IMR-90 (cell line): ENCODE measurements around the gene PPP1R9A. TPM values are rescaled to one million over a fixed set of nuclear protein-coding genes. Genes with fewer than 3 reads are reported as not detected.

Experiments
- ATAC-seq: fragments of 200-7000 bp; cut with Tn5 transposase; 2 replicates; pipeline ENCODE4 v1.9.1; 2020; ENCODE audit warnings: low read depth, mild to moderate bottlenecking, moderate library complexity
- BruUV-seq: library from RNA; stranded (reverse); fragments of 400-500 nt; replicated peaks from 2 replicates; lab custom pipeline; 2021; lab: Mats Ljungman, UMichigan
- CTCF ChIA-PET: fragments of 300-600 bp; formaldehyde crosslinking; extraction: SDS; loops from one replicate; lab custom pipeline; 2021; ENCODE audit warnings: antibody characterized with exemption; lab: Yijun Ruan, JAX
- POLR2A ChIA-PET: fragments of 300-600 bp; sonication (Branson Sonifier 250); formaldehyde crosslinking; loops from one replicate; lab custom pipeline; 2022; ENCODE audit warnings: antibody characterized with exemption; ENCODE audit not compliant: unreplicated experiment; lab: Charles Lee
- DNase-seq: peaks from one replicate; pipeline ENCODE4 v3.0.0; 2013
- H2AFZ ChIP-seq: replicated peaks from 2 replicates; pipeline ENCODE3; 2013; ENCODE audit warnings: low read length, mild to moderate bottlenecking; ENCODE audit not compliant: poor library complexity
- H2AK5ac ChIP-seq: 2 replicates; pipeline ENCODE4 v1.6.1; 2013; ENCODE audit warnings: low read depth, low read length, inconsistent platforms
- H2AK9ac ChIP-seq: replicated peaks from 2 replicates; pipeline ENCODE3; 2013; ENCODE audit warnings: mild to moderate bottlenecking, low read depth, low read length, moderate library complexity; ENCODE audit not compliant: poor library complexity
- H2BK120ac ChIP-seq: 2 replicates; pipeline ENCODE4 v1.6.1; 2013; ENCODE audit warnings: low read depth, low read length, inconsistent platforms
- H2BK15ac ChIP-seq: 3 replicates; pipeline ENCODE4 v1.6.1; 2013; ENCODE audit warnings: low read depth, low read length, inconsistent platforms
- H2BK20ac ChIP-seq: 2 replicates; pipeline ENCODE4 v1.6.1; 2013; ENCODE audit warnings: low read depth, mild to moderate bottlenecking, inconsistent platforms, low read length, moderate library complexity
- H2BK5ac ChIP-seq: 2 replicates; pipeline ENCODE4 v1.6.1; 2013; ENCODE audit warnings: mild to moderate bottlenecking, low read depth, low read length, inconsistent platforms; ENCODE audit not compliant: poor library complexity, severe bottlenecking
- H3K14ac ChIP-seq: replicated peaks from 2 replicates; pipeline ENCODE4 v1.6.1; 2013; ENCODE audit warnings: low read depth, low read length, inconsistent platforms
- H3K18ac ChIP-seq: 2 replicates; pipeline ENCODE4 v1.6.1; 2013; ENCODE audit warnings: low read depth, low read length, control low read depth
- H3K23ac ChIP-seq: 2 replicates; pipeline ENCODE4 v1.6.1; 2013; ENCODE audit warnings: low read depth, low read length, inconsistent platforms
- H3K27ac ChIP-seq: 2 replicates; pipeline ENCODE4 v1.5.1; 2013; ENCODE audit warnings: mild to moderate bottlenecking, control low read depth, low read length; ENCODE audit not compliant: insufficient read depth
- H3K27me3 ChIP-seq: 2 replicates; pipeline ENCODE4 v1.6.1; 2013; ENCODE audit warnings: low read length; ENCODE audit not compliant: control insufficient read depth, insufficient read depth
- H3K36me3 ChIP-seq: 2 replicates; pipeline ENCODE4 v1.6.1; 2013; ENCODE audit warnings: low read length, mixed read lengths; ENCODE audit not compliant: control insufficient read depth, insufficient read depth
- H3K4ac ChIP-seq: 2 replicates; pipeline ENCODE4 v1.6.1; 2013; ENCODE audit warnings: low read depth, low read length, inconsistent platforms
- H3K4me1 ChIP-seq: 2 replicates; pipeline ENCODE4 v1.6.1; 2013; ENCODE audit warnings: low read length, mixed read lengths; ENCODE audit not compliant: control insufficient read depth, insufficient read depth
- H3K4me2 ChIP-seq: 2 replicates; pipeline ENCODE4 v1.6.1; 2013; ENCODE audit warnings: low read depth, mild to moderate bottlenecking, control low read depth, low read length, moderate library complexity
- H3K4me3 ChIP-seq: 2 replicates; pipeline ENCODE4 v1.5.1; 2013; ENCODE audit warnings: low read depth, mild to moderate bottlenecking, control low read depth, low read length, moderate library complexity; ENCODE audit not compliant: insufficient read depth
- H3K56ac ChIP-seq: 2 replicates; pipeline ENCODE4 v1.6.1; 2013; ENCODE audit warnings: low read length, inconsistent platforms; ENCODE audit not compliant: insufficient read depth; ENCODE audit errors: extremely low read depth
- H3K79me1 ChIP-seq, 2 experiments: 2 replicates each; pipeline ENCODE4 v1.6.1; 2013; ENCODE audit warnings: low read length in 2 of 2, inconsistent platforms in 1 of 2, low read depth in 1 of 2
- H3K9ac ChIP-seq: 2 replicates; pipeline ENCODE4 v1.6.1; 2013; ENCODE audit warnings: low read depth, low read length, control low read depth
- H3K9me1 ChIP-seq: 2 replicates; pipeline ENCODE4 v1.6.1; 2013; ENCODE audit warnings: low read length, inconsistent platforms; ENCODE audit not compliant: insufficient read depth
- H3K9me3 ChIP-seq: 2 replicates; pipeline ENCODE4 v1.6.1; 2013; ENCODE audit warnings: low read length; ENCODE audit not compliant: control insufficient read depth, insufficient read depth
- H4K20me1 ChIP-seq: 2 replicates; pipeline ENCODE4 v1.6.1; 2013; ENCODE audit warnings: low read length, inconsistent platforms; ENCODE audit not compliant: insufficient read depth
- H4K5ac ChIP-seq: 2 replicates; pipeline ENCODE4 v1.6.1; 2013; ENCODE audit warnings: mild to moderate bottlenecking, low read depth, low read length, control low read depth
- H4K8ac ChIP-seq, 2 experiments: 2 replicates each; pipeline ENCODE4 v1.6.1; 2013; ENCODE audit warnings: low read depth in 2 of 2, low read length in 2 of 2, control low read depth in 1 of 2, inconsistent platforms in 1 of 2
- H4K91ac ChIP-seq: 2 replicates; pipeline ENCODE4 v1.6.1; 2013; ENCODE audit warnings: low read depth, low read length, inconsistent platforms; ENCODE audit not compliant: insufficient read depth
- BHLHE40 ChIP-seq: fragments of 150-350 bp; IDR thresholded peaks from 2 replicates; pipeline ENCODE4 v1.6.1; 2016; ENCODE audit warnings: mild to moderate bottlenecking, low read depth, low read length
- CEBPB ChIP-seq: IDR thresholded peaks from 2 replicates; pipeline ENCODE4 v1.6.1; 2012; ENCODE audit warnings: low read depth, low read length, improper control_type of control experiment
- CHD1 ChIP-seq: IDR thresholded peaks from 2 replicates; pipeline ENCODE4 v1.6.1; 2012; ENCODE audit warnings: low read depth, low read length, improper control_type of control experiment
- FOS ChIP-seq: fragments of 150-350 bp; IDR thresholded peaks from 2 replicates; pipeline ENCODE4 v1.6.1; 2016; ENCODE audit warnings: low read depth, low read length
- MAZ ChIP-seq: IDR thresholded peaks from 2 replicates; pipeline ENCODE4 v1.6.1; 2012; ENCODE audit warnings: low read depth, mild to moderate bottlenecking, low read length, improper control_type of control experiment, moderate library complexity, borderline replicate concordance
- MXI1 ChIP-seq: IDR thresholded peaks from 2 replicates; pipeline ENCODE4 v1.6.1; 2012; ENCODE audit warnings: low read depth, mild to moderate bottlenecking, low read length, moderate library complexity, borderline replicate concordance
- NFE2L2 ChIP-seq: fragments of 150-350 bp; IDR thresholded peaks from 2 replicates; pipeline ENCODE4 v1.6.1; 2016; ENCODE audit warnings: low read depth, mild to moderate bottlenecking, low read length
- POLR2A ChIP-seq: IDR thresholded peaks from 2 replicates; pipeline ENCODE4 v1.6.1; 2012; ENCODE audit warnings: mild to moderate bottlenecking, low read depth, low read length
- RAD21 ChIP-seq: IDR thresholded peaks from 2 replicates; pipeline ENCODE4 v1.6.1; 2012; ENCODE audit warnings: low read length, improper control_type of control experiment
- RCOR1 ChIP-seq: IDR thresholded peaks from 2 replicates; pipeline ENCODE4 v1.6.1; 2012; ENCODE audit warnings: mild to moderate bottlenecking, low read length, improper control_type of control experiment; ENCODE audit not compliant: insufficient replicate concordance
- SMC3 ChIP-seq: fragments of 150-350 bp; IDR thresholded peaks from 2 replicates; pipeline ENCODE4 v1.6.1; 2016; ENCODE audit warnings: low read depth, mild to moderate bottlenecking, antibody characterized with exemption, low read length, moderate library complexity
- WGBS, 2 experiments: methylation state at CpG; one replicate each; pipeline versions ENCODE4 v1.1.5 to v1.1.7; 2013; ENCODE audit warnings: missing lambda C conversion rate in 2 of 2; ENCODE audit not compliant: insufficient read length in 1 of 2; ENCODE audit errors: extremely low coverage in 2 of 2; 5-methylcytosine and 5-hydroxymethylcytosine counted together
- dilution Hi-C: fragments of 300-500 bp; cut with HindIII; formaldehyde crosslinking; loops from one replicate; pipeline ENCODE4 v1.14.3; 2018; ENCODE audit warnings: low sequenced_read_pairs; ENCODE audit not compliant: unreplicated experiment
- in situ Hi-C: fragments of 300-500 bp; cut with MboI; formaldehyde crosslinking; loops from 3 replicates; pipeline ENCODE4 v1.14.3; 2019; ENCODE audit warnings: low sequenced_read_pairs, inconsistent platforms, mixed read lengths
- intact Hi-C: fragments of 100-400 bp; cut with micrococcal nuclease; formaldehyde crosslinking; loops from 2 replicates; pipeline ENCODE4 v1.10.0; 2022
- polyA plus RNA-seq, 3 experiments: library from polyadenylated mRNA; depleted of rRNA; stranded (reverse); fragments of >200 nt; gene quantifications; 2 replicates each; pipeline ENCODE4 v1.2.3, GENCODE V29; 2012; ENCODE audit warnings: low replicate concordance in 1 of 3
- total RNA-seq: library from RNA; depleted of rRNA; stranded (reverse); fragments of >200 nt; gene quantifications from 2 replicates; pipeline ENCODE4 v1.2.3, GENCODE V29; 2012
- TF ChIP-seq, protein P1 (sequence below): conservative IDR thresholded peaks from 2 replicates; pipeline ENCODE4 v1.5.1; 2012; ENCODE audit warnings: mild to moderate bottlenecking, low read depth, low read length, improper control_type of control experiment
- TF ChIP-seq, protein P2 (sequence below): fragments of 150-350 bp; IDR thresholded peaks from 2 replicates; pipeline ENCODE4 v1.6.1; 2017; ENCODE audit warnings: mild to moderate bottlenecking, antibody characterized with exemption, low read length, low read depth

The PPP1R9A gene
- total and polyA plus RNA-seq, 2 of the 4 experiments (the other 2 are of a cell fraction), result not detected

DNA sequence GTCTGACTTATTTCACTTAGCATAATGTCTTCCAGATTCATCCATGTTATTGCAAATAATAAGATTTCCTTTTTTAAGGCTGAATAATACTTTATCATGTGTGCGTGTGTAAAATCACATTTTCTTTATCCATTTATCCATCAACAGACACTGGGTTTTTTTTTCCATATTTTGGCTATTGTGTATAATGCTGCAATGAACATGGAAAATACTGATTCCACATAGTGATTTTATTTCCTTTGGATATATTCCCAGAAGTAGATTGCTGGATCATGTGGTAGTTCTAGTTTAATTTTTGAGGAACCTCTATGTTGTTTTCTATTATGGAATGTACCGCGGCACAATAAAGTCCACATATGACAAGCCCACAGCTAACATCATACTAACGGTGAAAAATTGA lies 236.9 kb downstream of the PPP1R9A start:
- no TSS peak for BruUV-seq

More for the DNA sequence above, 236.9 kb downstream of the PPP1R9A start:
- no peak for DNase-seq
- Histone ChIP-seq H3K9me3 (no peaks in the 10 kb centered on the region), H2BK5ac (no peak overlapping the region), H4K8ac (no peak overlapping the region), H2AFZ (no peak overlapping the region), H3K79me1 (no peaks in the 10 kb centered on the region), H3K23ac (no peak overlapping the region), H3K4me2 (no peak overlapping the region), H3K56ac (no peak overlapping the region), H3K18ac (no peak overlapping the region), H3K27me3 (no peaks in the 10 kb centered on the region), H2AK5ac (no peak overlapping the region), H4K5ac (no peak overlapping the region), H3K4me3 (no peak overlapping the region), H2BK20ac (no peak overlapping the region), H2BK120ac (no peak overlapping the region), H3K9me1 (no peaks in the 10 kb centered on the region), H3K9ac (no peak overlapping the region), H4K91ac (no peak overlapping the region), H4K20me1 (no peaks in the 10 kb centered on the region), H3K36me3 (no peaks in the 10 kb centered on the region), H2BK15ac (no peak overlapping the region), H2AK9ac (no peak overlapping the region), H3K14ac (no peak overlapping the region), H3K4ac (no peak overlapping the region), H3K27ac (no peak overlapping the region), H3K4me1 (no peaks in the 10 kb centered on the region)
- ChIA-PET POLR2A (no interaction called here), CTCF (no interaction called here)
- no CpG with 5 or more reads among the region's 4 CpGs for WGBS, 2 experiments
- no peak for ATAC-seq
- in situ Hi-C loops, result no loop called here
- no peak for TF ChIP-seq SMC3
- TF ChIP-seq, protein P1, sequence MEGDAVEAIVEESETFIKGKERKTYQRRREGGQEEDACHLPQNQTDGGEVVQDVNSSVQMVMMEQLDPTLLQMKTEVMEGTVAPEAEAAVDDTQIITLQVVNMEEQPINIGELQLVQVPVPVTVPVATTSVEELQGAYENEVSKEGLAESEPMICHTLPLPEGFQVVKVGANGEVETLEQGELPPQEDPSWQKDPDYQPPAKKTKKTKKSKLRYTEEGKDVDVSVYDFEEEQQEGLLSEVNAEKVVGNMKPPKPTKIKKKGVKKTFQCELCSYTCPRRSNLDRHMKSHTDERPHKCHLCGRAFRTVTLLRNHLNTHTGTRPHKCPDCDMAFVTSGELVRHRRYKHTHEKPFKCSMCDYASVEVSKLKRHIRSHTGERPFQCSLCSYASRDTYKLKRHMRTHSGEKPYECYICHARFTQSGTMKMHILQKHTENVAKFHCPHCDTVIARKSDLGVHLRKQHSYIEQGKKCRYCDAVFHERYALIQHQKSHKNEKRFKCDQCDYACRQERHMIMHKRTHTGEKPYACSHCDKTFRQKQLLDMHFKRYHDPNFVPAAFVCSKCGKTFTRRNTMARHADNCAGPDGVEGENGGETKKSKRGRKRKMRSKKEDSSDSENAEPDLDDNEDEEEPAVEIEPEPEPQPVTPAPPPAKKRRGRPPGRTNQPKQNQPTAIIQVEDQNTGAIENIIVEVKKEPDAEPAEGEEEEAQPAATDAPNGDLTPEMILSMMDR, result no peak
- TF ChIP-seq POLR2A, result no peak
- TF ChIP-seq MXI1, result no peak
- TF ChIP-seq FOS, result no peak
- TF ChIP-seq RCOR1, result no peak
- TF ChIP-seq NFE2L2, result no peak
- no peak for TF ChIP-seq CEBPB
- TF ChIP-seq RAD21, result no peak
- TF ChIP-seq MAZ, result no peak
- no peak for TF ChIP-seq CHD1
- TF ChIP-seq BHLHE40, result no peak
- TF ChIP-seq, protein P2, sequence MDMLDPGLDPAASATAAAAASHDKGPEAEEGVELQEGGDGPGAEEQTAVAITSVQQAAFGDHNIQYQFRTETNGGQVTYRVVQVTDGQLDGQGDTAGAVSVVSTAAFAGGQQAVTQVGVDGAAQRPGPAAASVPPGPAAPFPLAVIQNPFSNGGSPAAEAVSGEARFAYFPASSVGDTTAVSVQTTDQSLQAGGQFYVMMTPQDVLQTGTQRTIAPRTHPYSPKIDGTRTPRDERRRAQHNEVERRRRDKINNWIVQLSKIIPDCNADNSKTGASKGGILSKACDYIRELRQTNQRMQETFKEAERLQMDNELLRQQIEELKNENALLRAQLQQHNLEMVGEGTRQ, result no peak
- dilution Hi-C loops, result no loop called here
- intact Hi-C loops, result no loop called here
